Ishikawa (cell line): ENCODE results near the gene MOB3B.

Source experiments
- CEBPB ChIP-seq: IDR thresholded peaks from 2 replicates; pipeline ENCODE4 v1.6.1; 2012
- CREB1 ChIP-seq: IDR thresholded peaks from 2 replicates; pipeline ENCODE4 v1.6.1; 2012; ENCODE audit warnings: low read depth
- EGR1 ChIP-seq: IDR thresholded peaks from 2 replicates; pipeline ENCODE4 v1.6.1; 2012
- EP300 ChIP-seq: IDR thresholded peaks from 2 replicates; pipeline ENCODE4 v1.6.1; 2012; ENCODE audit warnings: borderline replicate concordance
- FOXM1 ChIP-seq: IDR thresholded peaks from 2 replicates; pipeline ENCODE4 v1.6.1; 2012; ENCODE audit warnings: low read depth, borderline replicate concordance
- MAX ChIP-seq: IDR thresholded peaks from 2 replicates; pipeline ENCODE4 v1.6.1; 2012
- NFIC ChIP-seq: IDR thresholded peaks from 2 replicates; pipeline ENCODE4 v1.6.1; 2012
- RAD21 ChIP-seq: IDR thresholded peaks from 2 replicates; pipeline ENCODE4 v1.6.1; 2012; ENCODE audit warnings: low read depth
- REST ChIP-seq: IDR thresholded peaks from 2 replicates; pipeline ENCODE4 v1.6.1; 2012; ENCODE audit warnings: low read depth, mild to moderate bottlenecking
- TAF1 ChIP-seq: IDR thresholded peaks from 2 replicates; pipeline ENCODE4 v1.6.1; 2012; ENCODE audit warnings: low read depth, mild to moderate bottlenecking
- TCF12 ChIP-seq: IDR thresholded peaks from 2 replicates; pipeline ENCODE4 v1.6.1; 2012; ENCODE audit warnings: low read depth
- TEAD4 ChIP-seq: IDR thresholded peaks from 2 replicates; pipeline ENCODE4 v1.6.1; 2012
- USF1 ChIP-seq: IDR thresholded peaks from 2 replicates; pipeline ENCODE4 v1.6.1; 2012
- YY1 ChIP-seq: IDR thresholded peaks from 2 replicates; pipeline ENCODE4 v1.6.1; 2012; ENCODE audit warnings: low read depth
- ZBTB7A ChIP-seq: IDR thresholded peaks from 2 replicates; pipeline ENCODE4 v1.6.1; 2012; ENCODE audit warnings: low read depth

MOB3B gene

GRCh38 chr9:27308691-27309390, 220.8 kb downstream of the MOB3B start:
- TF ChIP-seq TCF12: no peak
- TF ChIP-seq CREB1: no peak
- TF ChIP-seq FOXM1: no peak
- TF ChIP-seq TAF1: no peak
- TF ChIP-seq CEBPB: no peak
- TF ChIP-seq NFIC: no peak
- no peak for TF ChIP-seq EP300
- TF ChIP-seq YY1: no peak
- TF ChIP-seq MAX: no peak
- TF ChIP-seq RAD21: no peak
- no peak for TF ChIP-seq REST
- no peak for TF ChIP-seq TEAD4
- TF ChIP-seq ZBTB7A: no peak
- no peak for TF ChIP-seq EGR1

- no peak for TF ChIP-seq TAF1
Observed at GRCh38 chr9:27304521-27304920, 225.1 kb downstream of the MOB3B start.

GRCh38 chr9:27303219-27303618, 226.4 kb downstream of the MOB3B start:
- TF ChIP-seq TAF1: no peak
- TF ChIP-seq USF1: no peak
- no peak for TF ChIP-seq CEBPB
- TF ChIP-seq CREB1: no peak
- TF ChIP-seq ZBTB7A: no peak

GRCh38 chr9:27297050-27297449, 232.6 kb downstream of the MOB3B start, which contains the start of gene EQTN:
EQTN (minus strand) TSS chr9:27297150; CDS start chr9:27297055, 95 bp downstream.
- no peak for TF ChIP-seq FOXM1
- no peak for TF ChIP-seq MAX
- no peak for TF ChIP-seq EP300
- TF ChIP-seq REST: no peak
- TF ChIP-seq RAD21: no peak
- no peak for TF ChIP-seq YY1
- no peak for TF ChIP-seq NFIC
- no peak for TF ChIP-seq EGR1

- TF ChIP-seq NFIC: no peak
- TF ChIP-seq RAD21: no peak
- TF ChIP-seq REST: no peak
- no peak for TF ChIP-seq YY1
- TF ChIP-seq USF1: no peak
- TF ChIP-seq CREB1: no peak
- no peak for TF ChIP-seq EGR1
Observed at GRCh38 chr9:27293996-27294395, 235.6 kb downstream of the MOB3B start.
